Activated CD8-positive, alpha-beta memory T cell treated with anti-CD3 and anti-CD28 coated beads, Interleukin-2, amount 50 U/mL, for 24 hours (primary cell): Measurements from ENCODE around the gene NPR3.

ENCODE experiments used
- DNase-seq: peaks from one replicate; pipeline ENCODE4 v3.0.0-alpha.2; 2020; ENCODE audit errors: extremely low read depth

Gene NPR3

DNA sequence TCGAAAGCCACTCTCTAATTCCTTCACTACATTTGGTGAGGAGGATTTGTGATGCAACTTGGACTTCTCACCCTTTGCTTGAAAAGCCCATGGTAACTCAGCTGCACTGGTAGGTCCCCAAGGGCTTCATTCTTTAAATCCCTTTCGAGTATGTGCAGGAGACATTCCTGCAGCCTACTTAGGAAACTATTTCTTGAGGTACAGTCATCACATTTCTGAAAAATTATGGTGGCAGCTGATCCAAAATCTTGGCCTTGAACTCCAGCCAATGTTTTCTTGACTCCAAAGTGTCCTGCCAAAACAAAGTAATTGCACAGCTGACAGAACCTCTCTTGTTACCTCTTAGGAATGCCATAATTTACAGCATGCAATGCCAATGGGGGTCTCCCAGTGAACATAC lies 99.7 kb downstream of the NPR3 start:
- no peak for DNase-seq

DNA sequence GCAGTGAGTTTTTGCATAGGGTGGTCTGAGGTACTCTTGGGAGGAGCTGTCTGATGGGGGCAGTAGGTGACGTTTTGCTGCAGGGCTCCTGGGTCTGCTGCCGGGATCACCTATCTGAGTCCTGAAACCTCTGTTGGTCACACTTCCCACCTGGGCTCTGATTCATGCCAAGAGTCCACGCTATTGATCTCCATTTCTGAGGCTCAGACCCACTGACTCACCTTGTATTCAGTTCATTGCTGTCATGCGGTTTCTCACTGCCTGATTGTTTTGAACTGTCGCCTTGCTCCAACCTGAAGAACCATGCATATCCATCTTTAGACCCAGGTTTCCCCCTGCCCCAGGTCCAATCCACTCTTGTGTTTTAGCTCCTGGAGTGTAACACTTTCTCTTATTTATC lies 101.3 kb downstream of the NPR3 start:
- no peak for DNase-seq

- DNase-seq = no peak
Measured at GRCh38 chr5:32814141-32814540, 103.0 kb downstream of the NPR3 start.

GRCh38 chr5:32814620-32815019 lies 103.5 kb downstream of the NPR3 start:
- DNase-seq = no peak

- DNase-seq = no peak
Measured at GRCh38 chr5:32827981-32828380, 116.9 kb downstream of the NPR3 start.

- DNase-seq = no peak
Measured at GRCh38 chr5:32828492-32828891, 117.4 kb downstream of the NPR3 start.

DNA sequence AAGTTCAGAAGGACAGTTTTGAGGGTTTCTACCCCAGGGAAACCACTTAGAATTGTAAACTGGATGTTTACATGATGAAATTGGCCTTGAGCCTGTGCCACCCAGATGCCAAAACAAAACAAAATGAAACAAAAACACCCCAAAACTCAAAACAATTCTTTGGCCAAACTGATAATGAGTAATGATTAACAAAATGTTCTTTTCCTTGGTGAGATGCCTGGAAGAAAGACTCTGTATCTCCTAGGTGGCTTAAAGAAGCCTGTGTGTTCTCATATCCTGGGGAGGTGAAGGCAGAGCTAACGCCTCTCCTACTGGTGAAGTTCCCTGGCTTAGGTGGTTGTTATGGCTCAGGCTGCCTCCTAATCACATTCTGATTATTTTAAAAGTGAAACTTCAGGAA lies 120.5 kb downstream of the NPR3 start:
- no peak for DNase-seq

GRCh38 chr5:32833127-32833526 lies 122.0 kb downstream of the NPR3 start:
- DNase-seq = no peak

- DNase-seq = no peak
Measured at GRCh38 chr5:32833663-32834062, 122.5 kb downstream of the NPR3 start.

DNA sequence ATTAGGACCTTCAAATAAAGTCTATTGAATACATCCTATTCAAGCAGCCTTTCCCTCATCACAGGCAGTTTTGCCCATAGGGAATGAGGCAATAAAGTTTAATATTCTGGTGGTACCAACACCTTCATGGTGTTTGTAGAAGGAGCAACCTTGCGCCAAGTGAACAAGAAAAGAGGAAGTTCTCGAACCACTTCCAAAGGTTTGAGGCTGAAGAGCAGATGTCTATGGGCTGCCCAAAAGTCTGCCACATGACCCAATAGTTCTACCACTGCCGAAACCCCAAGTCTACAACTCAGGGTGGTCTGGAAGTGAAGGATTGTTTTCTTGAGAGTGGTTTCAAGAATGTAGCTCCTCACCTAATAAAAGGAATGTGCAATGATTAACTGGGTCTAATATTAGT lies 123.1 kb downstream of the NPR3 start:
- no peak for DNase-seq

DNA sequence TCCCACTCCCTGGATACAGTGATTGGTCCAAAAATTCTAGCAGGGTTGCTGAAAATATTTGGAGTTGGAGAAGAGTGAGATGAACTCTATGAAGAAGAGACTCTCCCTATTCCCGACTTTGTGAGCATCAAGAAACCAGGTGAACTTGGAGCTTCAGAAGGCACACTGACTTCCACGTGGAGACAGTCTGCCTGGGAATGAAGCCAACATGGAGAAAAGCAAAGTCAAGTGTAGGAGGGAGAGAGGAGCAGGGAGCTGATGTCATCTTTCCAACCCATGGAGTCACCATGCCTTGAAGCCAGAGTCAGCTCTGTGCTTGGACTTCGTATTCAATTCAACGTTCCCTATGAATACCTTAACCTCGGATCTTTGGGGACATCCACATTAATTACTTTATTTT lies 125.1 kb downstream of the NPR3 start:
- no peak for DNase-seq

DNA sequence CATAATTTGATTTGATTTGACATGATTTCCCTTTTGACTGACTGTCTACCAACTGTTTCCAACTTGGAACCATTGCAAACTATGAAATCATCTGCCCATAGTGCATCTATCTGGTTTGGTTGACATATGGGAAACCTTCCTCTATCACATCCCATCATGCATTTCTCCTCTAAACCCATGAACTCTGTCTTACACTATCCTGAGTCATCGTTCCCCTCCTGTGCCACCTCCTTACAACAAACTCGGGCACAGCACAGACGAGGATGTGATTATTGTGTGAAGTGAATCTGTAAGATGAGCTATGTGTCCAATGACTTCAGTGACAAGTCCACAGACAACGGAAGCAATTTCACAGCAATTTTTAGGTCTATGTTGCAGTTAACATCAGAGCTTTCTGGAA lies 126.1 kb downstream of the NPR3 start:
- DNase-seq = no peak

GRCh38 chr5:32839106-32839505 lies 128.0 kb downstream of the NPR3 start:
- DNase-seq = no peak

DNA sequence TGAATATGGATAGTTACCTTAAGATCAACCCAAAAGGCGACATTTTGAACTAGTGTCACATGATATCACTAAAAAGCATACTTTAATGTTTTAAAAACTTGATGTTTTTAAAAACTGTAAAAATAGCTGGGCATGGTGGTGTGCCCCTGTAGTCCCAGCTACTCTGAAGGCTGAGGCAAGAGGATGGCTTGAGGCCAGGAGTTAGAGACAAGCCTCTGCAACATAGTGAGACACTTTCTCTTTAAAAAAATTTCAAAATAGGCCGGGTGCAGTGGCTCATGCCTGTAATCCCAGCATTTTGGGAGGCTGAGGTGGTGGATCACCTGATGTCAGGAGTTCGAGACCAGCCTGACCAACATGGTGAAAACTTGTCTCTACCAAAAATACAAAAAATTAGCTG lies 129.5 kb downstream of the NPR3 start:
- DNase-seq = no peak
